Measurements from ENCODE around the gene EEA1.
"Not testable (repeated sequence)": the region's sequence is repeated elsewhere in the genome, so short reads cannot be mapped to it uniquely, and the experiment has no call there.

EEA1 gene

DNA sequence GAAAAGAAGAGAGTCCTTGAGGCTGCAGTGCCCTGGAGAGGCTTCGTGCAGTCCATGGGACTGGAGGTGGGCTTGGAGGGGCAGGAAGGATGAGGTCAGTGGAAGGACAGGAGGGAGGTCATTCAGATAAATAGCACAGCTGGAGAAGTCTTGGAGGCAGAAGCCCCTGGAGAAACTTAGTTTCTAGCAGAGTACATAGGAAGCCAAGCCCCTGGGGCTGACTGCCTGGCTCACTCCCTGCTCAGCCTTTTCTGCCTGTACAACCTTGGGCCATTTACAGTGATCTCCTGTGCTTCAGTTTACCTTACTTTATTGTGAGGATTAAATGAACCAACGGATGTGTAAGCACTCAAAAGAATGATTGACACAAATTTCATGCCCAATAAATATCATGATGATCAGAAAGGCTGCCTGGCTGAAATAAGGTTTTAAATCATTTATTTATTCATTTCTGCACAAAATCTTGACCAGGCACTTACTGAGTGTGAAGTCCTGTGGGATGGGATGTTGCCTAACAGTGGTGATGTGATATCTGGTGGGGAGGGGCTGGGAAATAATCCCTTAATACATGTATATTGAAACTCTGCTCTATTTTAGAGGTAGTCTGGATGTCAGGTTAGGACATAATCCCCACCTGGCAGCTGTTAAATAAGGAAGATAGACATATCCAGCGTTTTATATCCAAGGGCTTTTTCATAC is 172.0 kb downstream of the EEA1 start:
- in situ Hi-C loops (cut with MboI; ENCODE audit: low sequenced_read_pairs): no loop called here

- in situ Hi-C loops (cut with MboI; ENCODE audit: low sequenced_read_pairs): no loop called here
These were observed 174.9 kb downstream of the EEA1 start for GRCh38 chr12:92753976-92754885.

DNA sequence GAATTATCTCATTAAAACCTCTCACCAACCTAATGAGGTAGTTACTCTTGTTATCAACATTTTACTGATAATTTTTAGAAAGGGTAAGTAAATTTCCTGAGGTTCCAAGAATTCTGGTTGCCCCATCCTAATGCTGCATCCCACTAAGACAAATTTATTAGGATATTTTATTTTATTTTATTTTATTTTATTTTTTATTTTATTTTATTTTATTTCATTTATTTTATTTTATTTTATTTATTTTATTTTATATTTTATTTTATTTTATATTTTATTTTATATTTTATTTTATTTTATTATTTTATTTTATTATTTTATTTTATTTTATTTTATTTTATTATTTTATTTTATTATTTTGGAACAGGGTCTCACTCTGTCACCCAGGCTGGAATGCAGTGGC is 179.4 kb downstream of the EEA1 start:
- in situ Hi-C loops (cut with MboI; ENCODE audit: low sequenced_read_pairs): not testable (repeated sequence)

GRCh38 chr12:92747151-92747550 is 181.9 kb downstream of the EEA1 start:
- in situ Hi-C loops (cut with MboI; ENCODE audit: low sequenced_read_pairs): no loop called here

- in situ Hi-C loops (cut with MboI; ENCODE audit: low sequenced_read_pairs): no loop called here
These were observed 183.1 kb downstream of the EEA1 start for GRCh38 chr12:92745856-92746550.

DNA sequence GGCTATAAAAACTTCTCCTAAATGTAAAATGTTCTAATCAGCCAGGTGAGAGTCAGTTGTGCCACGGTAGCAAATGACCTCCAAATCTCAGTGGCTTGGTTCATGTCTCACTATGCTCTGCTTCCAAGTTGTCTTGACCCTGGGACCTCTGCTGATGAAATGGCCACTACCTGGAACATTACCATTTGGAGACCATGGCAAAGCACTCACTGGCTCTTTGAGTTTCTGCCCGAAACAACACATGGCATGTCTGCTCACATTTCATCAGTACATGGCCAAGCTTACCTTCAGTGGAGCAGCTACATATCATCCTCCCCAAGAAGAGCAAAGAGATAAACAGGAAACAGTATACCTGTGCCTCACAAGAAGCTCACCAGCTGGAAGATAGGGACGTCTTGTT is 186.1 kb downstream of the EEA1 start:
- in situ Hi-C loops (cut with MboI; ENCODE audit: low sequenced_read_pairs): no loop called here

GRCh38 chr12:92740411-92740810 is 188.7 kb downstream of the EEA1 start:
- in situ Hi-C loops (cut with MboI; ENCODE audit: low sequenced_read_pairs): no loop called here

DNA sequence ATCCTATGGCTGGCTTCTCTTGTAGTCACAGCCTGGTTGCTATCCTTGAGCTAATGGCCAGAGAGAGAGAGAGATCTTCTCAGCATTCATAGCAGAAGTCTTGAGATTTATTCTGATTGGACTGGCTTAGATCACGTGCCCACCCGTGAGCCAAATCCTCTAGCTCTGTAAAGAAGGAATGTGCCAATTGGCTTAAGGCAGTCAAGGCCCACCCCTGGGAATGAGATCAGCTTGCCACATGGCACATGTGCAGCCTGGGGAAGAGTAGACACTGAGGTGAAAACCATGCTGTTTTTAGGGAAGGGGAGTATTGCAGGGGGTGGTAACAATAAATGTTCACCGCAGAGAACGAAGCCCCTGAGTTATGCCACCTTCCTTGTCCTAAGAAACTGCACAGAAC is 190.0 kb downstream of the EEA1 start:
- in situ Hi-C loops (cut with MboI; ENCODE audit: low sequenced_read_pairs): no loop called here

GRCh38 chr12:92737855-92738850 is 190.9 kb downstream of the EEA1 start:
- in situ Hi-C loops (cut with MboI; ENCODE audit: low sequenced_read_pairs): no loop called here

DNA sequence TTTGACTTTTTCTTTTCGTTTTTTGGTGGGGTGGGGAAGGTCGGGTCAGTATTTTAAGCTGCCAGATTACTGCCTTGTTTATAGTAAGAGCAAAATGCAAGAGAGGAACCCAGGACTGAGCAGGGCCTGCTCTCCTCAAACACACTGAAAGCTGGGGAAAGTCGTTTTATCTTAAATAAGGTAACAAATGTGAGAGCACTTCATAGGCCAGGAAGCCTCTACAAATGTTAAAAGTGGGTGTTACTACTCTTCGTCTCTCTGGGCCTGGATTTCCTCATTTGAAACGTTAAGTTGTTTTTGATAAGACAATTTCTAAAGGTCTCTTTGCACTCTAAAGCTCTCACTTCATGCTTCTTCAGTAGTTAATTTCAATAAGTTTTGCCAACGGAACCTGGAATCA is 192.5 kb downstream of the EEA1 start:
- in situ Hi-C loops (cut with MboI; ENCODE audit: low sequenced_read_pairs): no loop called here

DNA sequence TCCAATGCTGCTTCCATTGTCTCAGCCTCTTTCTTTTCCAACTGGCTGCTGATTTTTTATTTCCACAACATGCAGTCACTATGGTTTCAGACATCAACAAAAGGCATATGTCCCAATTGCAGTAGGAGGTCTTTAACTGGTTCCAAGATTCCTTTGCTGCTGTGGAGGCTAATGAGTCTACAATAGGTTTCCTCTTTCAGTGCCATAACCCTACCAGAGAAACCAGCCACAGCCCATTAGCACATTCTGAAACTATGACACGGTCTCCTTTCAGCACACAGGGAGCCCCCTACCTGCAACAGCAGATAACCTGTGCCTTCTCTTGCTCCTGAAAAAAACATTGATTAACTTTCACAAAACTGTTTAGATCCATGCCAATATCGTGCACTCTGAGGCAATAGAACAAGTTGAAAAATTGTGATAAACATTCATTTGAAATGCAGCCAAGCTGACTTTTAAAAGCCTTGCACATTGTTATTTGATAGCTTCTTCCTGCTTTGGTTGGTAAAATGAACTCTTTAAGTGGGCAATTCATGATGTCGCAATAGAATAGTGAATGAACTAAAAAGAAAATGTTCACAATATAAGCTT is 193.9 kb downstream of the EEA1 start:
- in situ Hi-C loops (cut with MboI; ENCODE audit: low sequenced_read_pairs): no loop called here

DNA sequence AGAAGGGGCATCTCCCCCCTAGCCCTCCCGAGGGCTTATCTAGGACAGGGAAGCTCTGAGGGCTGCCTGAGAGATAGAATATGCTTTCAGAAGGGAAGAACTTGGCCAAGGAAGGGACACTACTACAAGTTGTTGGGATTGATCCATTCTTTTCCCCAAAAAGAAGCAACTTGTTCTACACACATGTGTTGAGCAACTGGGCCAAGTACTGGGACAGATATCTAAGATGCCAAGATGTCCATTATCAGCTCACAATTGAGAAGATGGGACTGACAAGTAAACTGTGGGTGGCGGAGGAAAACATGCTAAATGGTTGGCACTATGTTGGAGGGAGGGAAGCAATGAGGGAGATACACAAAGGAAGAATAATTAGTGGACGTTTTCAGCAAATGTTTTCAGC is 195.4 kb downstream of the EEA1 start:
- in situ Hi-C loops (cut with MboI; ENCODE audit: low sequenced_read_pairs): no loop called here

- in situ Hi-C loops (cut with MboI; ENCODE audit: low sequenced_read_pairs): no loop called here
These were observed 195.9 kb downstream of the EEA1 start for GRCh38 chr12:92733181-92733580.

- in situ Hi-C loops (cut with MboI; ENCODE audit: low sequenced_read_pairs): no loop called here
These were observed 196.4 kb downstream of the EEA1 start for GRCh38 chr12:92732716-92733115.

- in situ Hi-C loops (cut with MboI; ENCODE audit: low sequenced_read_pairs): no loop called here
These were observed 196.9 kb downstream of the EEA1 start for GRCh38 chr12:92732216-92732615.

GRCh38 chr12:92730758-92731157 is 198.3 kb downstream of the EEA1 start:
- in situ Hi-C loops (cut with MboI; ENCODE audit: low sequenced_read_pairs): no loop called here

- in situ Hi-C loops (cut with MboI; ENCODE audit: low sequenced_read_pairs): no loop called here
These were observed 199.3 kb downstream of the EEA1 start for GRCh38 chr12:92729773-92730305.

- in situ Hi-C loops (cut with MboI; ENCODE audit: low sequenced_read_pairs): no loop called here
These were observed 202.2 kb downstream of the EEA1 start for GRCh38 chr12:92726850-92727249.

DNA sequence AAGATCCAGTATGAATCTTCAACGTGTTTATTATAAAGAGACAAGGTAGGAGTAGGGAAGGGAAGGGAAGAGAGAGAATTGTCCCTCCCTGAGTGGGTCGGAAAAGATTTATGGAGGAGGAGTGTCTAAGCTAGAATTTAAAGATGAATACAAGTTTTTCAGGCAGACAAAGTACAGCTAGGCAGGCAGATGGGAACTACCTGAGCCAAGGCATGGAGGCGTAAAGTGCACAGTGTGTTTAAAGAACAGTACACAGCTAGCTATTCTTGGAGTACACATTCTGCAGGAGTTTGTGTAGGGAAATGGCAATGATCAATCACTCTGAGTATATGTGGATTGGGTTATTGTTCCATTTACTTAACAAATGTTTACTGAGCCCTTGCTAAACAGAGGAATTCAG is 206.2 kb downstream of the EEA1 start:
- in situ Hi-C loops (cut with MboI; ENCODE audit: low sequenced_read_pairs): no loop called here

GRCh38 chr12:92721656-92722055 is 207.4 kb downstream of the EEA1 start:
- in situ Hi-C loops (cut with MboI; ENCODE audit: low sequenced_read_pairs): no loop called here
